HepG2 (cell line): ENCODE measurements around the gene SMOC1.

Experiments used
- EP300 ChIP-seq, 3 experiments: sonication (generic) in 1 of 3; formaldehyde crosslinking in 1 of 3; IDR thresholded peaks; 2 replicates each; pipeline versions ENCODE4 v1.5.1 to v1.6.1; 2011 to 2020; ENCODE audit warnings: low read depth in 2 of 3, low read length in 2 of 3, borderline replicate concordance in 1 of 3, improper control_type of control experiment in 1 of 3, mild to moderate bottlenecking in 1 of 3, missing genetic modification reagents in 1 of 3, moderate library complexity in 1 of 3
- EZH2 ChIP-seq: conservative IDR thresholded peaks from 2 replicates; pipeline ENCODE4 v1.6.1; 2012; ENCODE audit warnings: mild to moderate bottlenecking, low read depth, low read length, moderate library complexity
- IRF2 ChIP-seq: IDR thresholded peaks from 2 replicates; pipeline ENCODE4 v1.6.1; 2018; ENCODE audit warnings: missing genetic modification reagents, missing compliant biosample characterization
- PHF20 ChIP-seq: sonication (generic); formaldehyde crosslinking; IDR thresholded peaks from 2 replicates; pipeline ENCODE4 v1.5.0; 2020; ENCODE audit warnings: mild to moderate bottlenecking, missing genetic modification reagents
- POLR2AphosphoS5 ChIP-seq: IDR thresholded peaks from 2 replicates; pipeline ENCODE4 v1.6.1; 2012; ENCODE audit warnings: low read depth, low read length
- SNAI1 ChIP-seq: sonication (generic); formaldehyde crosslinking; IDR thresholded peaks from 2 replicates; pipeline ENCODE4 v1.5.0; 2020; ENCODE audit warnings: mild to moderate bottlenecking, missing genetic modification reagents, borderline replicate concordance
- TARDBP ChIP-seq: sonication (generic); formaldehyde crosslinking; IDR thresholded peaks from 2 replicates; pipeline ENCODE4 v1.8.0; 2022; ENCODE audit warnings: mild to moderate bottlenecking, missing genetic modification reagents
- ZBTB20 ChIP-seq: sonication (generic); formaldehyde crosslinking; IDR thresholded peaks from 2 replicates; pipeline ENCODE4 v1.8.1; 2023; ENCODE audit warnings: missing genetic modification reagents, low read depth, mild to moderate bottlenecking, borderline replicate concordance
- ZNF30 ChIP-seq: sonication (generic); formaldehyde crosslinking; IDR thresholded peaks from 2 replicates; pipeline ENCODE4 v1.5.0; 2020; ENCODE audit warnings: mild to moderate bottlenecking, missing genetic modification reagents
- ZNF672 ChIP-seq: sonication (generic); formaldehyde crosslinking; IDR thresholded peaks from 2 replicates; pipeline ENCODE4 v1.8.1; 2022; ENCODE audit warnings: missing genetic modification reagents
- TF ChIP-seq, protein P1 (sequence below): sonication (generic); formaldehyde crosslinking; IDR thresholded peaks from 2 replicates; pipeline ENCODE4 v1.5.0; 2020; ENCODE audit warnings: missing genetic modification reagents, mild to moderate bottlenecking, borderline replicate concordance

DNA sequence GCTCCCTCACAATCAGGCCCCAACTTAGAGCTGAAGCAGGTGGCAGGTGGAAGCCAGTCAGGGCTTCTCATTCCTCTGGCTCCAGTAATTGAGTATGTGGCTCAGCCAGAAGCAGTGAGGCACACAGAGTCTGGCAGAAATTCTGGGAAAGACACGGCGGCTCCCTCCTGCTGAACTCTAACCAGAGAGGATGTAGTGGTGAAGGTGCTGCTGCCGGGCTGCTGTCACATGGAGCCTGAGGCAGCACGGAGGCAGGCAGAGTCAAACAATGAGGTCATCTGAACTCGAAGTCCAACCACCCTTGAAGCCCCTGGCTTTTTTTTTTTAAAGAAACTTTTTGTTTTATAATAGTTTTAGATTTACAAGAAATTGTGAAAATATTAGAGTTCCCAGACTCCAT, 33.4 kb upstream of the SMOC1 start:
- TF ChIP-seq PHF20 (CRISPR knock-in tag): no peak
- no peak for TF ChIP-seq ZNF30 (CRISPR knock-in tag)
- no peak for TF ChIP-seq ZNF672 (CRISPR knock-in tag)
- no peak for TF ChIP-seq POLR2AphosphoS5
- peak; percentile 62 for TF ChIP-seq IRF2 (CRISPR knock-in tag)
- TF ChIP-seq SNAI1: no peak
- TF ChIP-seq, protein P1, sequence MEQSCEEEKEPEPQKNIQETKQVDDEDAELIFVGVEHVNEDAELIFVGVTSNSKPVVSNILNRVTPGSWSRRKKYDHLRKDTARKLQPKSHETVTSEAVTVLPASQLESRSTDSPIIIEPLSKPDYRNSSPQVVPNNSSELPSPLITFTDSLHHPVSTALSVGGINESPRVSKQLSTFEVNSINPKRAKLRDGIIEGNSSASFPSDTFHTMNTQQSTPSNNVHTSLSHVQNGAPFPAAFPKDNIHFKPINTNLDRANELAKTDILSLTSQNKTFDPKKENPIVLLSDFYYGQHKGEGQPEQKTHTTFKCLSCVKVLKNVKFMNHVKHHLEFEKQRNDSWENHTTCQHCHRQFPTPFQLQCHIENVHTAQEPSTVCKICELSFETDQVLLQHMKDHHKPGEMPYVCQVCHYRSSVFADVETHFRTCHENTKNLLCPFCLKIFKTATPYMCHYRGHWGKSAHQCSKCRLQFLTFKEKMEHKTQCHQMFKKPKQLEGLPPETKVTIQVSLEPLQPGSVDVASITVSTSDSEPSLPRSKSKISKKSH (CRISPR knock-in tag): no peak
- no peak for TF ChIP-seq EP300 (IDR thresholded peaks at IDR 0.05; ENCODE audit: low read depth in 2 of 2, low read length in 2 of 2)
- no peak for TF ChIP-seq EP300 (CRISPR knock-in tag; IDR thresholded peaks at IDR 0.05; ENCODE audit: borderline replicate concordance)
- TF ChIP-seq TARDBP (CRISPR knock-in tag): no peak
- 0 out of 2 replicates have a peak, but pooled peaks have one; percentile 49 for TF ChIP-seq ZBTB20 (CRISPR knock-in tag)
- TF ChIP-seq EZH2: no peak
